Stimulated activated naive CD8-positive, alpha-beta T cell treated with anti-CD3 and anti-CD28 coated beads, Interleukin-15, amount 100 ng/mL, for 72 hours (primary cell): Measurements from ENCODE around the gene RAP1GAP2.
A peak's percentile ranks its signal among the peaks of the same experiment; 100 is the strongest.

Experiments used
- ATAC-seq: fragments of 150-1000 bp; cut with Tn5 transposase; 2 replicates; pipeline ENCODE4 v1.10.0; 2021; ENCODE audit warnings: mild to moderate bottlenecking, moderate library complexity
- DNase-seq, 2 donors: peaks; one replicate each; pipeline ENCODE4 v3.0.0; 2021 to 2022
- H3K27ac Mint-ChIP-seq, 2 donors: one replicate each; pipeline ENCODE4 v1.8.0; 2022; ENCODE audit warnings: mild to moderate bottlenecking in 2 of 2, mixed read lengths in 2 of 2, moderate library complexity in 2 of 2
- H3K27me3 Mint-ChIP-seq: one replicate; pipeline ENCODE4 v1.8.0; 2022; ENCODE audit warnings: mixed read lengths
- H3K4me1 Mint-ChIP-seq: one replicate; pipeline ENCODE4 v1.8.0; 2022; ENCODE audit warnings: mild to moderate bottlenecking, mixed read lengths
- H3K4me3 Mint-ChIP-seq, 2 donors: one replicate each; pipeline ENCODE4 v1.8.0; 2022; ENCODE audit warnings: mild to moderate bottlenecking in 2 of 2, mixed read lengths in 2 of 2, moderate library complexity in 1 of 2
- H3K9me3 Mint-ChIP-seq, 2 donors: one replicate each; pipeline ENCODE4 v1.8.0; 2022; ENCODE audit warnings: mixed read lengths in 2 of 2

The RAP1GAP2 gene

GRCh38 chr17:2852221-2852620 lies 56.0 kb downstream of the RAP1GAP2 start:
- no peak for DNase-seq
- ATAC-seq = no peak
- Mint-ChIP-seq H3K4me1 (peaks cover 31% of the 10 kb centered on the region), H3K4me3 (no peak overlapping the region), H3K27ac (no peak overlapping the region), H3K9me3 (no peaks in the 10 kb centered on the region), H3K27me3 (peaks cover 79% of the 10 kb centered on the region)

- peaks cover 27% of the 10 kb centered on the region for H3K4me1 Mint-ChIP-seq
Observed at GRCh38 chr17:2852729-2853282, 56.6 kb downstream of the RAP1GAP2 start.

GRCh38 chr17:2853283-2854142 lies 57.3 kb downstream of the RAP1GAP2 start:
- Mint-ChIP-seq H3K4me1 (peaks cover 20% of the 10 kb centered on the region), H3K9me3 (no peaks in the 10 kb centered on the region), H3K27me3 (peaks cover 79% of the 10 kb centered on the region), H3K4me3 (peak overlapping the region; percentile 78 to 85), H3K27ac (no peak overlapping the region)
- no peak for DNase-seq
- ATAC-seq = peak; percentile 55

More at GRCh38 chr17:2852729-2853282, 56.6 kb downstream of the RAP1GAP2 start:
- Mint-ChIP-seq H3K4me3 (peak overlapping the region in 1 of 2 donors; percentile 63), H3K27me3 (peaks cover 79% of the 10 kb centered on the region), H3K27ac (no peak overlapping the region), H3K9me3 (no peaks in the 10 kb centered on the region)
- DNase-seq (no peak), ATAC-seq (no peak)

GRCh38 chr17:2854143-2855055 lies 58.2 kb downstream of the RAP1GAP2 start:
- Mint-ChIP-seq H3K27ac (no peak overlapping the region), H3K27me3 (peaks cover 73% of the 10 kb centered on the region), H3K4me1 (peaks cover 15% of the 10 kb centered on the region), H3K9me3 (no peaks in the 10 kb centered on the region), H3K4me3 (peak overlapping the region; percentile 78 to 85)
- DNase-seq = no peak
- ATAC-seq = peak; percentile 24

GRCh38 chr17:2855063-2855600 lies 58.9 kb downstream of the RAP1GAP2 start:
- H3K27me3 Mint-ChIP-seq = peaks cover 65% of the 10 kb centered on the region
- no peak overlapping the region for H3K27ac Mint-ChIP-seq
- peak overlapping the region in 1 of 2 donors; percentile 85 for H3K4me3 Mint-ChIP-seq
- no peaks in the 10 kb centered on the region for H3K9me3 Mint-ChIP-seq
- ATAC-seq (no peak), DNase-seq (no peak)
- peaks cover 15% of the 10 kb centered on the region for H3K4me1 Mint-ChIP-seq

- H3K9me3 Mint-ChIP-seq = no peaks in the 10 kb centered on the region
- H3K27me3 Mint-ChIP-seq = peaks cover 53% of the 10 kb centered on the region
- H3K4me3 Mint-ChIP-seq = no peak overlapping the region
- DNase-seq (no peak), ATAC-seq (no peak)
- H3K27ac Mint-ChIP-seq = no peak overlapping the region
- peaks cover 15% of the 10 kb centered on the region for H3K4me1 Mint-ChIP-seq
Observed at GRCh38 chr17:2856727-2857126, 60.5 kb downstream of the RAP1GAP2 start.

GRCh38 chr17:2860045-2860444 lies 63.8 kb downstream of the RAP1GAP2 start:
- no peak for ATAC-seq
- Mint-ChIP-seq H3K9me3 (no peaks in the 10 kb centered on the region), H3K27ac (peak overlapping the region in 1 of 2 donors; percentile 25), H3K4me3 (no peak overlapping the region), H3K27me3 (peaks cover 32% of the 10 kb centered on the region), H3K4me1 (peaks cover 3% of the 10 kb centered on the region)
- DNase-seq = no peak

GRCh38 chr17:2860883-2861282 lies 64.6 kb downstream of the RAP1GAP2 start:
- H3K4me1 Mint-ChIP-seq = no peaks in the 10 kb centered on the region
- peaks cover 23% of the 10 kb centered on the region for H3K27me3 Mint-ChIP-seq
- H3K4me3 Mint-ChIP-seq = no peak overlapping the region
- ATAC-seq (no peak), DNase-seq (no peak)
- no peaks in the 10 kb centered on the region for H3K9me3 Mint-ChIP-seq
- no peak overlapping the region for H3K27ac Mint-ChIP-seq

GRCh38 chr17:2862197-2862596 lies 66.0 kb downstream of the RAP1GAP2 start:
- no peak overlapping the region for H3K4me3 Mint-ChIP-seq
- ATAC-seq = no peak

GRCh38 chr17:2863204-2863603 lies 67.0 kb downstream of the RAP1GAP2 start:
- ATAC-seq = no peak
- no peaks in the 10 kb centered on the region for H3K9me3 Mint-ChIP-seq

More at GRCh38 chr17:2862197-2862596, 66.0 kb downstream of the RAP1GAP2 start:
- DNase-seq = no peak
- Mint-ChIP-seq H3K4me1 (no peaks in the 10 kb centered on the region), H3K27me3 (peaks cover 10% of the 10 kb centered on the region), H3K27ac (no peak overlapping the region), H3K9me3 (no peaks in the 10 kb centered on the region)

GRCh38 chr17:2865228-2865627 lies 69.0 kb downstream of the RAP1GAP2 start:
- Mint-ChIP-seq H3K27me3 (no peaks in the 10 kb centered on the region), H3K9me3 (no peaks in the 10 kb centered on the region), H3K27ac (no peak overlapping the region), H3K4me3 (no peak overlapping the region), H3K4me1 (no peaks in the 10 kb centered on the region)
- no peak for DNase-seq
- no peak for ATAC-seq

More at GRCh38 chr17:2863204-2863603, 67.0 kb downstream of the RAP1GAP2 start:
- H3K4me3 Mint-ChIP-seq = no peak overlapping the region
- no peak overlapping the region for H3K27ac Mint-ChIP-seq
- no peak for DNase-seq
- no peaks in the 10 kb centered on the region for H3K27me3 Mint-ChIP-seq
- H3K4me1 Mint-ChIP-seq = no peaks in the 10 kb centered on the region

- ATAC-seq = no peak
- Mint-ChIP-seq H3K4me3 (no peak overlapping the region), H3K4me1 (no peaks in the 10 kb centered on the region), H3K9me3 (no peaks in the 10 kb centered on the region), H3K27ac (no peak overlapping the region), H3K27me3 (no peaks in the 10 kb centered on the region)
- DNase-seq = no peak
Observed at GRCh38 chr17:2867441-2868424, 71.5 kb downstream of the RAP1GAP2 start.

- DNase-seq = no peak
- H3K9me3 Mint-ChIP-seq = no peaks in the 10 kb centered on the region
- no peak overlapping the region for H3K27ac Mint-ChIP-seq
- ATAC-seq = no peak
- H3K27me3 Mint-ChIP-seq = no peaks in the 10 kb centered on the region
- H3K4me1 Mint-ChIP-seq = no peaks in the 10 kb centered on the region
- no peak overlapping the region for H3K4me3 Mint-ChIP-seq
Observed at GRCh38 chr17:2869604-2870003, 73.4 kb downstream of the RAP1GAP2 start.

GRCh38 chr17:2871205-2871604 lies 75.0 kb downstream of the RAP1GAP2 start:
- DNase-seq (no peak), ATAC-seq (no peak)
- no peak overlapping the region for H3K27ac Mint-ChIP-seq
- no peaks in the 10 kb centered on the region for H3K27me3 Mint-ChIP-seq
- H3K4me3 Mint-ChIP-seq = no peak overlapping the region
- no peaks in the 10 kb centered on the region for H3K9me3 Mint-ChIP-seq
- H3K4me1 Mint-ChIP-seq = no peaks in the 10 kb centered on the region
